SKM-1 (cell line): Measurements from ENCODE around the gene PLA1A.
"Not testable (repeated sequence)": the region's sequence is repeated elsewhere in the genome, so short reads cannot be mapped to it uniquely, and the experiment has no call there.

Experiments
- DNase-seq: peaks from one replicate; lab custom pipeline; 2025; ENCODE audit not compliant: unreplicated experiment; lab: John Stamatoyannopoulos, UW

The PLA1A gene

GRCh38 chr3:119662604-119663373, 65.1 kb downstream of the PLA1A start:
- no peak for DNase-seq

GRCh38 chr3:119663885-119664284, 66.2 kb downstream of the PLA1A start:
- no peak for DNase-seq

DNA sequence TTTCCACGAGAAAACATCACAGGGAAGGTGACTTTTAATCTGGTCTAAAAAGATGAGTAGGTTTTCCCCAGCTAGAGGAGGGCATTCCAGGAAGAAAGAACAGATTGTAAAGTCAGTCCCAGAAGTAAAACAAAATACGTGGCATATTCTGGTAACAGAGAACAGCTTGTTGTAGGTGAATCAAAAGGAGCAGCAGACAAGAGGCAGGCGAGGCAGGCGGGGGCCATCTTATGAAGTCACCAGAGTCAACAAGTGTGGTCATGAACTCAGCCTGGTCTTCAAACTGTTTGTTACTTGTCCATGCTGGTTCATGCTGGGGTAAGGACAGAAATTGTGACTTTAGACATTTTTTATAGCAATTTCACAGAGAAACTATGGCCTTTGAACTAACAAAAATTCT, 66.7 kb downstream of the PLA1A start:
- no peak for DNase-seq

DNA sequence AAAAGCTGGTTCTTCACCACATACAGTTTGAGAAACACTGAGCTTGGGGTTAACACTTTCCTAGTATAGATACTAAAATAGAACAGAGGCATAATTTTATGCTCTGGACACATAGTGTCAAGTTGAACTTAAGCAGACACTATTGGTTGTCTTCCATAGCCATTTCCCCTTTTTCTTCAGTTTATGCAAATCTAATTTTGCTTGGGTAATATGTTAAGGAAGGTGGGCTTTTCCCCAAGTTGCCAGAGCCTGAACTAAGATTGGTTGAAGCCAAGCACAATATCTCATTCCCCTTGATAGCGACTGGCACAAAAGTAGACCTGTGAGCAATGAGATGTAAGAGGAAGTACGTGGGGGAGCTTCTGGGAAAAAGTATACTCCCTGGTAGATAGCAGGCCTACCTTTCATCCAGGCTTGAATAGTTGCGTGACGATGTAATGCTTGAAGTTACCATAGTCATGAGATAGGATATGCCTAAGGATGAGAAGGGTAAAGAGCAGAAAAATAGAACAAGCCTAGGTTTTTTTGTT, 67.2 kb downstream of the PLA1A start:
- DNase-seq = no peak

- no peak for DNase-seq
These were observed 68.4 kb downstream of the PLA1A start for GRCh38 chr3:119665954-119666559.

GRCh38 chr3:119669906-119670570, 72.4 kb downstream of the PLA1A start:
- no peak for DNase-seq

DNA sequence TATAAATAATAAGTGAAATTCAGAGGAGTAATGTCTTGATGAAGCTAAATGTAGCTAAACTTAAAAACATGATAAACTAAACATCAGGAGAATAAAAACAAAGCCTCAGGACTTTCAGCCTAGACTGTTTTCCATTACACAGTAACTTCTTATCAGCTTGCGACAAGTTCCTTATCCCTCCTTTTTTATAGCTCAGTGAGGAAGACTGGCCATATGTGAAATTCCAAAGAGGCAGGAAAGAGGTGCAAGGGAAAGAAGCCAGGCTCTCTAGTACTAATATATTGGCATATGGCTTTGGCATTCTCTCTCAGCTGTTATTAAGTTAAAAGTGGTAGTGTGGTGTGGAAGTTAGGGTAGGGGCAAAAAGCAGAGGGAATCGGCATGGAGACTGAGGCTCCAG, 75.1 kb downstream of the PLA1A start:
- DNase-seq = no peak

GRCh38 chr3:119673875-119674274, 76.2 kb downstream of the PLA1A start:
- DNase-seq = no peak

GRCh38 chr3:119675188-119675874, 77.6 kb downstream of the PLA1A start:
- no peak for DNase-seq

DNA sequence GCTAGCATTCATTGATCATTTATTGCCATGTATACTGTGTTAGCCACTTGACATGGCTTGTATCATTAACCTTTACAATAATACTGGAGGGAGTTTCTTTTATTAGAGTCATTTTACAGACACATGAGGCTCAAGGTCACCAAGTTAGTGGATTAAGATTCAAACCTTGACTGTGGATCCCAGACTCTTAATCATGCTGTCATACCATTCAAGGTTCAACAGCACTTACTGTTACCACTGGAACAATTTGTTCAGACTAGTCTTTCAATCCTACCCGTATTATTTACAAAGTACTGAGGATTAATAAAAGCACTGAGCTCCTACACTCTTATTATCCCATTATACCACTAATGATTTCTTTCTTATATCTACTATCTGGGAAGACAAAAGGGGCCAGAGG, 78.3 kb downstream of the PLA1A start:
- DNase-seq = no peak

- DNase-seq = peak; percentile 94
These were observed 79.3 kb downstream of the PLA1A start, which contains the start of gene COX17 for GRCh38 chr3:119676771-119677640. Gene COX17 (minus strand): TSS chr3:119677406. CDS start chr3:119677310, 96 bp downstream.

- no peak for DNase-seq
These were observed 79.9 kb downstream of the PLA1A start for GRCh38 chr3:119677641-119677934.

- DNase-seq = not testable (repeated sequence)
These were observed 80.5 kb downstream of the PLA1A start for GRCh38 chr3:119678209-119678608.
